DMS53 treated with DMSO at 0.1 percent for 48 hours (cell line): Measurements from ENCODE around the gene TTLL8.
"Not testable (repeated sequence)": the region's sequence is repeated elsewhere in the genome, so short reads cannot be mapped to it uniquely, and the experiment has no call there.

Experiments
- DNase-seq: peaks from one replicate; lab custom pipeline; 2025; ENCODE audit not compliant: unreplicated experiment; lab: John Stamatoyannopoulos, UW

The TTLL8 gene

DNA sequence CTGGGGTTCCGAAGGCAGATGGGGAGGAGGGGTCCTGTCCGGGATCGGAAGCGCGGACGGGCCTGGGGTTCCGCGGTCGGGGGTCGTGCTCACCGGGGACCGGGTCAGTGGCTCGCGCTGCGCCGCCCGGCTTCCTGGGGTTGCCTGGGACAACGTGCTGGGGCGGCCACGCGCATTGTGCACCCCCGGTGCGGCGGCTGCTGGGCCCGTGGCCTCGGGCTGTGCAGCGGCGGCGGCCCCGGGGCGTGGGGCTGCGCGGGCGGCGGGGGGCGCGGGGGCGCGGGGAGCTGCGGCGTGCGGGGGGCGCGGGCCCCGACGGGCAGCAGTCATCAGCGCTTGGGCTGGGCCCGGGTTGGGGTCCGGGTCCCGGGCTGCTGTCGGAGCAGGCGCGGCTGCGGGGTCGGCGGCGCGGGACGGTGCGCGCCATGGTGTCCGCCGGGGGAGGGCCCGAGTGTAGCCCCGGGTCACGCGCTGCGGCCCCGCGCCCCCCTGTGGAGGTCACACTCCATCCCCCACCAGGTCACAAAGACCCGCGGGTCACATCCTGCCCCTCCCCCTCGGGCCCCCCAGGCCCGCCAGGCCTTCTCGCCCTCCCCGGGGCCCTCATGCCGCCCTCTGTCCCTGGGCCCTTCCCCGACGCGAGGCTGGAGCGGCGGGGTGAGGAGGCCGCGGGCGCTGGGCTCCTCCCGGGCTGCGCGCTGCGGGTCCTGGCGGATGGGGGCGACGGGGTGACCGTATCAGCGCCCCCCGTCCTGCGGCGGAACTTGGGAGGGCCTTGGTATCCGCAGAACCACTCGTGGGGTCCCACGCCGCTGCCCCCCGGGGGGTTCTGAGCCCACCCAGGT is at the start of gene TTLL8:
Gene TTLL8 (minus strand): TSS at position 238 of the 845 bp plus-strand sequence.
- no peak for DNase-seq

DNA sequence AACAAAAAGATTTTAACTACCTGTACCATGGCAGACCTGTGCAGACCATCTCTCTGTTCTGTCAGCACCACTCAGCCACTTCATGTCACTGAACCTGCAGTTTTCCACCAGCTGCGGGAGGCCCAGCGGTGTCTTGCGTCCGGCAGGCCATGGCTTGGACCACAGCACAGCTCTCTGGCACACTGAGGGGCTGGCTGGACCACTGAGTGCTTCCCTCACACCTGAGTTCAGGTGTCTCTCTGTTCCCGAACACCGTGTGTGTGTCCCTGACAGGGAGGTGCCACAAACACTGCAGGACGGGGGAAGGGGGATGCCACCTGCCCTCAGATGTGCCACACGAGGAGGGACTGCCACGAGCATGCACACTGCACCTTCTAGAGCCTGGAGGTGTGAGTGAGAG is 49.4 kb upstream of the TTLL8 start:
- no peak for DNase-seq

DNA sequence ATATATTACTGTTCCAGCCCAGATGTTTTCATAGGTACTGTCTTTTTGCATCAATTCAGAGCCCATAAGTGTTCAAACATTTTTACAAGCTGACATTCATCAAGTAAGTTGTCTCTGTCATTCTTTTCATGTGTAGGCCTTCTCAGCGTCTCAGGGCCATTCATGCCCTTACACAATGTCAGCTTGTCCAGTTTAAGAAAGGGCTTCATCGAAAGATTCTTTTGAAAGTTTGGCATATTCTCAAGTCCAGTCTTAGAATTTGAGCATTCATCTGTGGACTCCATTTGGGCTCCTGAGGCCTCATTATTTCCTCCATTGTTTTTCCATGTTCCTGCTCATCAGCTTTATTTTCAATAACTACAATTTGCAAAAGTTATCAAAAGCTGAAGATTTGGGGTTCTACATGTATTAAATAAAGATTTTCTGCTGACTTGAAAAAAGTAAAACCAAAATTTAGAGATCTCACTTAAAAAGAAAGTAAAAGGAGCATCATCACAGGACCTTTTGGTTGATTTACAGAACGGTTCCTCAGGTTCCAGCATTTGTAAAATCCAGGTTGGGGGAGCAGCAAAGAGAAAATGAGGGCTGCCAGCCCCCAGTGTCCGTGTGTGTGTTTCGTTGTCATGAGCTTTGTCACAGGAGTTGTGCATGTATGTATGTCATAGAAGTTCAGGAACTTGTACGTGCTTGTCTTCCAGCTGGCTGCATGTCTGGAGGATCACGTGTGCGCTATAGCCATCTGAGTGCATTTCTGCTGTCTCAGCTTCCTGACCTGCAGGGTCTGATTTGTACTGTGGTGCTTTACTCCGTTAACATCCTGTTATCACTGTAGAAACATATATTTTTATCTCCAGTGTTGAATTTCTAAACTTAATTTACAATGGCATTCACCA is 47.4 kb upstream of the TTLL8 start:
- no peak for DNase-seq

- DNase-seq: no peak
Measured at GRCh38 chr22:50104141-50104544, 46.0 kb upstream of the TTLL8 start.

GRCh38 chr22:50102946-50103345 is 44.8 kb upstream of the TTLL8 start:
- DNase-seq: no peak

DNA sequence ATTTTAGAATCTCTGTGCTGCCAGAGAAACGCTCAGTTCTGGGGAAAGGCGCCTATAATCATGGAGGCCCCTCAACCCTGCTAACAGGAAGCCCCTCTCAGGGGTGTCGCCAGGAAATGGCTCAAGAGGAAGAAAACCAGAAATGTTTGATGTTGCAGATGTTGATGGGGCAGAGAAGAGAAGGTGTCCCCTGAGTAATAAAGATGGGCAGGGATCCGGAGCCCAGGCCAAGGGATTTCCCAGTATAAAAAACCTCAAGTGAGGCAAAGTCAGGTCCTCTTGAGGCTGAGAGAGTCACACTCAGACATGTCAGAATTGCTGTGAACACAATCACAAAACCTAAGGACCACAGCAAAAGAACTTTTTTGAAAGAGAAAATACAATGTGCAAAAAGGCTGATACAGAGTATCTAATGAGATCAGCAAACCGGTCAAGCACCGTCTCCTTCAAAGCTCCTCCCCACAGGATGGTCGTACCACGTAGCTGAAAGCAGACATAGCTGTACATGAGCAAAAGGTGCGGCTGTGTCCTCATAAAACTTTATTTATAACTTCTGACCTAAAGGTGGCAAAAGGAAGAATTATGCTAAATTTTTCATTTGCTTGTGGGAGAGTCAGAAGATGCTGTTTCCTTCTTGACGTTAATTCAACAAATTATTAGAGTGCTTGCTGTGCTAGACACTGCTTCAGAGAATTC is 43.9 kb upstream of the TTLL8 start:
- DNase-seq: no peak

- DNase-seq: no peak
Measured at GRCh38 chr22:50098052-50098451, 40.0 kb upstream of the TTLL8 start.

GRCh38 chr22:50092342-50092741 is 34.2 kb upstream of the TTLL8 start:
- no peak for DNase-seq

DNA sequence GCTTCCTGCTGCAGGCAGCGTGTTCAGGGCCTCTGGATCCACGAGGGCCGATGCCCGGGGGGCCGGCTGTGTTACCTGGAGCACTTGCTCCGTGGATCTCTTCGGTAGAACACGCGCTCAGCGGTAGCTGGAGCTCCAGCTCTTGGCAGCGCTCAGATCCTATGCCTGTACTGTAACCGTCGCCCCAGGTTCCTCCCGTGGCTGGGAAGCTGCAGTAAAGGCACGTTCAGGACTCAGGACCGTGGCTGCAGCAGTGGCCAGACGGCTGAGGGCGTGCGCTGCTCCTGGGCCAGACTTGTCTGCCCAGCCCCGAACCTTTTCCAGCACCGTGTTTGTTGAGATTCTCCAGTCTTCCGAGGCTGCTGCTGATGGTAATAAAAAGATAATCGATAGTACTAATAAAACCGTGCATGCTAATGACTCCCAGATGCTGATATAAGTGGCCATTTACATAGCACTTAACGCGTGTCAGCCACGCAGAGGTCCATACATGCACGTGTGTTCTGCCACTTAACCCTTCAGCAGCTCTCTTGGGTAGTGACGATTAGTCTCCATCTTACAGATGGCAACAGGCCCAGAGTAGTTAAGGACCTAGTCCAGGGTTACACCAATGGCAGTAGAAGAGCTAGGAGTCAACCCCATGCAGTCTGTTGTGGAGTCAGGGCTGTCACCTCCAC is 33.1 kb upstream of the TTLL8 start:
- DNase-seq: no peak

GRCh38 chr22:50090412-50090714 is 32.3 kb upstream of the TTLL8 start:
- no peak for DNase-seq

- no peak for DNase-seq
Measured at GRCh38 chr22:50089682-50090411, 31.7 kb upstream of the TTLL8 start, which contains the start of gene MOV10L1. TSS of gene MOV10L1 (plus strand) at chr22:50090006. CDS start at chr22:50090089, 83 bp downstream.

- DNase-seq: no peak
Measured at GRCh38 chr22:50089231-50089630, 31.1 kb upstream of the TTLL8 start.

GRCh38 chr22:50088096-50088495 is 30.0 kb upstream of the TTLL8 start:
- no peak for DNase-seq

DNA sequence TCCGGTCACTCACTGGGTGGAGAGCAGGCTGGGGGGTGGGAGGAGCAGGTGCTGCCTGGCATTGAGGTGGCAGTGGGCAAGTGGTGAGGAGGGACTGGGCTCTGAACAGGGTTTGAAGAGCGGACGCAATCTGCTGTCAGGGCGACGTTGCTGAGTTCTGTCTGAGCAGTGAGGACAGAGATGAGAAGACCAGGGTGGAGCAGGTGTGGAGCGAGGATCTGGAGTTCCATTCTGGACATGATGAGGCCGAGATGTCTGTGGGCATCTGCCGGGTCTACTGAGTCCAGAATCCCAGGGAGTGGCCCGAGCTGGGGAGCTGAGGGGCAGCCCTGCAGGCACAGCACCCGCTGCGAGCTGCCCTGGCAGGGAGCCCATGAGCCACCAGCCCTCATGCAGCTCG is 29.5 kb upstream of the TTLL8 start:
- DNase-seq: no peak

DNA sequence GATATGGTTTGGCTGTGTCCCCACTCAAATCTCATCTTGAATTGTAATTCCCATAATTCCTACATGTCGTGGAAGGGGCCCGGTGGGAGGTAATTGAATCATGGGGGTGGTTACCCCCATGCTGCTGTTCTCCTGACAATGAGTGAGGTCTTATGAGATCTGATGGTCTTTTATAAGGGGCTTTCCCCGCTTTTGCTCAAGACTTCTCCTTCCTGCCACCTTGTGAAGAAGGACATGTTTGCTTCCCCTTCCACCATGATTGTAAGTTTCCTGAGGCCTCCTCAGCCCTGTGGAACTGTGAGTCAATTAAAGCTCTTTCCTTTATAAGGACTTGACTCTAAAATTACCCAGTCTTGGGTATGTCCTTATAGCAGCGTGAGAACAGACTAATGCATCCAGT is 28.9 kb upstream of the TTLL8 start:
- DNase-seq: not testable (repeated sequence)

- no peak for DNase-seq
Measured at GRCh38 chr22:50086526-50086925, 28.4 kb upstream of the TTLL8 start.

GRCh38 chr22:50085211-50085972 is 27.3 kb upstream of the TTLL8 start, which contains the start of gene MLC1:
TSS of gene MLC1 (minus strand) at chr22:50085426. CDS start at chr22:50084902, 524 bp downstream.
- no peak for DNase-seq

DNA sequence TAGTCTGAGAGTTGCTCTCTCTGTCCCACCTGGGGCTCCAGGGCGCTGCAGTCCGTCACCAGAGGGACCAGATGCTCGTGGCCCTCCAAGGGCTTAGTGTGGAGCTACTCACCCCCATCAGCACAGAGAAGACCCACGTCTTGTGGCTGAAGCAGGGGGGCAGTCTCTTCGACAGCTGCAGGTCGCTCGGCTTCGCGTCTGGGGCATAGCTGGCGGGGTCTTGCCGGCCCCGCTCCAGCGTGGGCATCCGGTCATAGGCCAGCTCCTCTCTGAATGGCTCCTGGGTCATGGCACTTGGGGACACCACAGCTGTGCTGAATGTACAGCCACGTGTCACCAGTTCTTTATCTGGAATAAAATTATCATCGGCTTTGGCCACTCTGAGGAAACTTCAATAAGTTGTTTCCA is 26.5 kb upstream of the TTLL8 start:
- no peak for DNase-seq

GRCh38 chr22:50084080-50084477 is 26.0 kb upstream of the TTLL8 start:
- no peak for DNase-seq
